Measurements from ENCODE around the gene TXN2. TPM values are rescaled to one million over a fixed set of nuclear protein-coding genes. Genes with fewer than 3 reads are reported as not detected.

The TXN2 gene
- total RNA-seq, 1 donor: 14.7 TPM

- no peak for DNase-seq (ENCODE audit: low read depth)
- no peak overlapping the region for H3K4me3 ChIP-seq (ENCODE audit: low read depth, low read length)
- TF ChIP-seq, protein P1, sequence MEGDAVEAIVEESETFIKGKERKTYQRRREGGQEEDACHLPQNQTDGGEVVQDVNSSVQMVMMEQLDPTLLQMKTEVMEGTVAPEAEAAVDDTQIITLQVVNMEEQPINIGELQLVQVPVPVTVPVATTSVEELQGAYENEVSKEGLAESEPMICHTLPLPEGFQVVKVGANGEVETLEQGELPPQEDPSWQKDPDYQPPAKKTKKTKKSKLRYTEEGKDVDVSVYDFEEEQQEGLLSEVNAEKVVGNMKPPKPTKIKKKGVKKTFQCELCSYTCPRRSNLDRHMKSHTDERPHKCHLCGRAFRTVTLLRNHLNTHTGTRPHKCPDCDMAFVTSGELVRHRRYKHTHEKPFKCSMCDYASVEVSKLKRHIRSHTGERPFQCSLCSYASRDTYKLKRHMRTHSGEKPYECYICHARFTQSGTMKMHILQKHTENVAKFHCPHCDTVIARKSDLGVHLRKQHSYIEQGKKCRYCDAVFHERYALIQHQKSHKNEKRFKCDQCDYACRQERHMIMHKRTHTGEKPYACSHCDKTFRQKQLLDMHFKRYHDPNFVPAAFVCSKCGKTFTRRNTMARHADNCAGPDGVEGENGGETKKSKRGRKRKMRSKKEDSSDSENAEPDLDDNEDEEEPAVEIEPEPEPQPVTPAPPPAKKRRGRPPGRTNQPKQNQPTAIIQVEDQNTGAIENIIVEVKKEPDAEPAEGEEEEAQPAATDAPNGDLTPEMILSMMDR (IDR thresholded peaks at IDR 0.05; ENCODE audit: insufficient read depth, low read depth, low read length): no peak
Observed at GRCh38 chr22:36464715-36465231, 16.7 kb downstream of the TXN2 start.

DNA sequence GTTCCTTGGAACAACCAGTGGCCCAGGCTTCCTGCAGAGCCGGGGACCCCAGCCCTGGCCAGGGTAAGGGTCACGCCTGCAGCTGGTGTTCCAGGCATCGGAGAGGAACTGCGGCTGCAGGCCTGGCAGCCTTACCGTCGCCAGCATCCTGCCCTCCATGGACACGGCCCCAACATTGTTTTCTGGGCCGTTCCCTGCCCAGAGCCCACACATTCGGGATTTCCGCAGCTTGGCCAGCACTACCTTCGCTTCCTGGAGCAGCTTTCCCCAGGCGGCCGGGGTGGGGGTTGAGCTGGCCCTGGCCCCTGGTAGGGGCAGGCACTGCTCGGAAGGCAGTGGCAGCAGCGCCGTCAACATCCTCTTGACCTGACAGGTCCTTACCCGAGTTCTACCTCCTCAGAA lies 17.7 kb downstream of the TXN2 start:
- no peak for DNase-seq (ENCODE audit: low read depth)
- H3K4me3 ChIP-seq (ENCODE audit: low read depth, low read length): no peak overlapping the region
- TF ChIP-seq, protein P1 (IDR thresholded peaks at IDR 0.05; ENCODE audit: insufficient read depth, low read depth, low read length): no peak

- peak; percentile 61 for DNase-seq (ENCODE audit: low read depth)
- H3K4me3 ChIP-seq (ENCODE audit: low read depth, low read length): no peak overlapping the region
Observed at GRCh38 chr22:36461665-36462649, 19.5 kb downstream of the TXN2 start.

GRCh38 chr22:36460202-36460601 lies 21.2 kb downstream of the TXN2 start:
- DNase-seq (ENCODE audit: low read depth): no peak
- no peak overlapping the region for H3K4me3 ChIP-seq (ENCODE audit: low read depth, low read length)
- TF ChIP-seq, protein P1 (IDR thresholded peaks at IDR 0.05; ENCODE audit: insufficient read depth, low read depth, low read length): no peak

More at GRCh38 chr22:36461665-36462649, 19.5 kb downstream of the TXN2 start:
- TF ChIP-seq, protein P1 (IDR thresholded peaks at IDR 0.05; ENCODE audit: insufficient read depth, low read depth, low read length): no peak

DNA sequence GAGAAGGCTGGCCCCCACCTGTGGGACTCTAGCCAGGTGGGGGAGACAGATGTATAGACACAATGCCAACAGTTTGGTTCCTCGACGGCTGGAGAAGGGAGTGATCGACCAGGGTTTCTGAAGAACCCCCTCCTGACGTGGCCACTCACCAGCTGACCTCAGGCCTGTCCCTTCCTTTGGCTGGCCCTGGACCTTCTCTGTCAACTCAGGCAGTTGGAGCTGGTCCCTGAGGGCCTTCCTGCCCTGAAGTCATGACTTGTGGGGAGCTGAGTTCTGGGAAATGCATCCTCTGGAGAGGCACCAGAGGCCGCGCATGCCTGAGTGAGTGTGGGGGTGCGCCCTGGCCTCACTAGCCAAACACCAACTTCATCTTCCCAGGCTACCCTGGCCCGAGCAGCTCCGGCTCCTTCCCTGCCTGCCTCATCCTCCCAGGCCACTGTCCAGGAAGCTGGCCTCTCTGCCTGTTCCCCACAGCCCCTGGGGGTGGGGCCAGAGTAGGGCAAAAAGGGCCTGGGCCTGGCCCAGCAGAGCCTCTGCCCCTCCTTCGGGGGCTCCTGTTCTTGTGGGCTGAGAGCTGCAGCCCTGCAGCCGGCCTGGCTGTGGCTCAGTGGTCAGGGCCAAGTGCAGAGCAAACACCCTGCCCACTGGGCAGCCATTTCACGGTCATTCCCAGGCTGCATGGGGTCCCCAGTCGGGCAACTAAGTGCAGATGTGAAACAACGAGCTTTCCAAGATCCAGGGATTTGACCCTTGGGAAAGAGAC lies 23.6 kb downstream of the TXN2 start:
- DNase-seq (ENCODE audit: low read depth): peak; percentile 57
- TF ChIP-seq, protein P1 (IDR thresholded peaks at IDR 0.05; ENCODE audit: insufficient read depth, low read depth, low read length): no peak

GRCh38 chr22:36456464-36456845 lies 25.0 kb downstream of the TXN2 start:
- TF ChIP-seq, protein P1 (IDR thresholded peaks at IDR 0.05; ENCODE audit: insufficient read depth, low read depth, low read length): no peak
- H3K4me3 ChIP-seq (ENCODE audit: low read depth, low read length): no peak overlapping the region
- no peak for DNase-seq (ENCODE audit: low read depth)

More for the DNA sequence above, 23.6 kb downstream of the TXN2 start:
- no peak overlapping the region for H3K4me3 ChIP-seq (ENCODE audit: low read depth, low read length)

Measured in fibroblast of villous mesenchyme (primary cell).